Loucy (cell line): ENCODE measurements around the gene ULK3.

Experiments
- H2AFZ ChIP-seq: fragments of 200-600 bp; sonication (generic); 2 replicates; pipeline ENCODE4 v1.6.0; 2016; ENCODE audit warnings: antibody characterized with exemption, mild to moderate bottlenecking, low read length, moderate library complexity
- H3F3A ChIP-seq: fragments of 200-600 bp; 2 replicates; pipeline ENCODE4 v1.6.0; 2016; ENCODE audit warnings: antibody characterized with exemption, low read depth, mild to moderate bottlenecking
- H3K27me3 ChIP-seq: fragments of 200-600 bp; sonication (generic); 2 replicates; pipeline ENCODE4 v1.6.1; 2014; ENCODE audit warnings: low read length, mild to moderate bottlenecking; ENCODE audit not compliant: insufficient read depth, poor library complexity, severe bottlenecking
- H3K36me3 ChIP-seq: fragments of 200-600 bp; sonication (generic); 2 replicates; pipeline ENCODE4 v1.6.1; 2016; ENCODE audit warnings: low read length; ENCODE audit not compliant: insufficient read depth
- H3K4me1 ChIP-seq: fragments of 200-600 bp; sonication (generic); 2 replicates; pipeline ENCODE4 v1.5.1; 2014; ENCODE audit warnings: low read length, mild to moderate bottlenecking; ENCODE audit not compliant: insufficient read depth, poor library complexity, severe bottlenecking
- H3K4me2 ChIP-seq: fragments of 200-600 bp; sonication (generic); 2 replicates; pipeline ENCODE4 v1.6.0; 2014; ENCODE audit warnings: antibody characterized with exemption, low read length, low read depth, mild to moderate bottlenecking; ENCODE audit not compliant: poor library complexity, severe bottlenecking
- H3K4me3 ChIP-seq: fragments of 200-600 bp; sonication (generic); 2 replicates; pipeline ENCODE4 v1.5.1; 2014; ENCODE audit warnings: low read length, mild to moderate bottlenecking, mixed read lengths; ENCODE audit not compliant: poor library complexity, severe bottlenecking
- H3K79me2 ChIP-seq: fragments of 200-600 bp; sonication (generic); 2 replicates; pipeline ENCODE4 v1.6.1; 2014; ENCODE audit warnings: low read length; ENCODE audit not compliant: insufficient read depth
- H3K9ac ChIP-seq: fragments of 200-600 bp; sonication (generic); 2 replicates; pipeline ENCODE4 v1.6.0; 2014; ENCODE audit warnings: mild to moderate bottlenecking, low read depth, low read length, moderate library complexity; ENCODE audit not compliant: poor library complexity, severe bottlenecking
- H3K9me2 ChIP-seq: fragments of 200-600 bp; sonication (generic); replicated peaks from 2 replicates; pipeline ENCODE4 v1.6.1; 2016; ENCODE audit warnings: low read depth, low read length, mixed read lengths
- H3K9me3 ChIP-seq: fragments of 200-600 bp; sonication (generic); 2 replicates; pipeline ENCODE4 v1.6.1; 2014; ENCODE audit warnings: mild to moderate bottlenecking, antibody characterized with exemption, low read length, low read depth; ENCODE audit not compliant: insufficient read depth
- H4K20me1 ChIP-seq: fragments of 200-600 bp; sonication (generic); 2 replicates; pipeline ENCODE4 v1.6.0; 2014; ENCODE audit warnings: antibody characterized with exemption, low read length, mild to moderate bottlenecking; ENCODE audit not compliant: insufficient read depth, poor library complexity, severe bottlenecking
- CTCF ChIP-seq: fragments of 200-600 bp; sonication (generic); conservative IDR thresholded peaks from 2 replicates; pipeline ENCODE4 v1.5.1; 2014; ENCODE audit warnings: mild to moderate bottlenecking, antibody characterized with exemption, low read length
- EZH2phosphoT487 ChIP-seq: fragments of 200-600 bp; IDR thresholded peaks from 2 replicates; pipeline ENCODE4 v1.6.1; 2018; ENCODE audit warnings: antibody characterized with exemption, mild to moderate bottlenecking, moderate library complexity, borderline replicate concordance

The ULK3 gene

DNA sequence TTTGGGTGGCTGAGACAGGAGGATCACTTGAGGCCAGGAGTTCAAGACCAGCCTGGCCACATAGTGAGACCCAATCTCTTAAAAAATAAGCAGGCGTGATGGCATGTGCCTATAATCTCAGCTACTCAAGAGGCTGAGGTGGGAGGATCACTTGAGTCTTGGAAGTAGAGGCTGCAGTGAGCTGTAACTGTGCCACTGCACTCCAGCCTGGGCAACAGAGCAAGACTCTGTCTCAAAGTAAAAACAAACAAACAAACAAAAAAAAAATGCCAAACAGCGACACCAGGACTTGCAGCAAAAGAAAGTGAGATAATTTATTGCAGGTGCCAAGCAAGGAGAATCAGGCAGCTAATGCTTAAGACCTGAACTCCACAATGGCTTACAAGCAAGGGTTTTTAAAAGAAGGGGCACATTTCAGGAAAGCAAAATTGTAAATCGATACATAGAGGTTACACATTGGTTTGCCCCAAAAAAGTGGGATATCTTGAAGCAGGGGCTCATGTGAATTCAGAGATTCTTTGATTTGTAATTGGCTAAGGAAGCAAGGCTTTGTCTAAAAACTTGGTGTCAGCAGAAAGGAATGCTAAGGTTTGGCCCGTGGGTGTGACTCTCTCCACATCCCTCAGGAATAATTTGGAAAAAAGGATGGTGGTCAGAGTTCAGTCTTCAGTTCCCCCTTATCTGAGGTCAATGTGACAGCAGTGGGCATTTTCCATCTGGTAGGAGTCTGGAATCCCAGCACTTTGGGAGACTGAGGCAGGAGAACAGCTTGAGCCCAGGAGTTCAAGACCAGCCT lies 41.7 kb upstream of the ULK3 start:
- H3K4me2 ChIP-seq = no peak overlapping the region

GRCh38 chr15:74882528-74882927 lies 39.6 kb upstream of the ULK3 start:
- TF ChIP-seq CTCF (no peak), EZH2phosphoT487 (no peak)
- H3K9me3 ChIP-seq = no peaks in the 10 kb centered on the region
- no peak overlapping the region for H3K4me3 ChIP-seq
- no peaks in the 10 kb centered on the region for H4K20me1 ChIP-seq
- H3F3A ChIP-seq = no peaks in the 10 kb centered on the region
- H3K4me1 ChIP-seq = peaks cover 2% of the 10 kb centered on the region
- no peaks in the 10 kb centered on the region for H3K9me2 ChIP-seq
- no peak overlapping the region for H3K9ac ChIP-seq
- H3K4me2 ChIP-seq = no peak overlapping the region
- H3K27me3 ChIP-seq = no peaks in the 10 kb centered on the region
- H3K79me2 ChIP-seq = no peaks in the 10 kb centered on the region
- H3K36me3 ChIP-seq = no peaks in the 10 kb centered on the region
- H2AFZ ChIP-seq = no peak overlapping the region

More for the DNA sequence above, 41.7 kb upstream of the ULK3 start:
- H3K36me3 ChIP-seq = no peaks in the 10 kb centered on the region
- H2AFZ ChIP-seq = no peak overlapping the region
- no peak overlapping the region for H3K4me3 ChIP-seq
- H3K4me1 ChIP-seq = peaks cover 5% of the 10 kb centered on the region
- H3K9me3 ChIP-seq = no peaks in the 10 kb centered on the region
- H4K20me1 ChIP-seq = no peaks in the 10 kb centered on the region
- H3K27me3 ChIP-seq = no peaks in the 10 kb centered on the region
- no peaks in the 10 kb centered on the region for H3K79me2 ChIP-seq
- H3K9ac ChIP-seq = no peak overlapping the region
- no peaks in the 10 kb centered on the region for H3K9me2 ChIP-seq
- TF ChIP-seq CTCF (no peak), EZH2phosphoT487 (no peak)
- H3F3A ChIP-seq = no peaks in the 10 kb centered on the region

GRCh38 chr15:74878273-74878672 lies 35.3 kb upstream of the ULK3 start:
- H3K4me2 ChIP-seq = no peak overlapping the region
- H3K79me2 ChIP-seq = no peaks in the 10 kb centered on the region
- no peaks in the 10 kb centered on the region for H3K9me2 ChIP-seq
- H3K4me1 ChIP-seq = peaks cover 7% of the 10 kb centered on the region
- H3K9ac ChIP-seq = no peak overlapping the region
- no peak overlapping the region for H2AFZ ChIP-seq
- TF ChIP-seq CTCF (no peak), EZH2phosphoT487 (no peak)
- no peaks in the 10 kb centered on the region for H3K36me3 ChIP-seq
- no peaks in the 10 kb centered on the region for H4K20me1 ChIP-seq
- no peaks in the 10 kb centered on the region for H3K27me3 ChIP-seq
- no peak overlapping the region for H3K4me3 ChIP-seq
- H3K9me3 ChIP-seq = no peaks in the 10 kb centered on the region
- H3F3A ChIP-seq = no peaks in the 10 kb centered on the region
